ENCODE data around the gene EVC2. TPM values are rescaled to one million over a fixed set of nuclear protein-coding genes. Genes with fewer than 3 reads are reported as not detected.

EVC2 gene
- total RNA-seq, 6 experiments from 2014 or later, result 0.24 to 0.93 (median 0.53) TPM

GRCh38 chr4:5515646-5516045 is 192.7 kb downstream of the EVC2 start:
- no peaks in the 10 kb centered on the region for H3K4me1 ChIP-seq
- DNase-seq, result no peak

More at GRCh38 chr4:5515646-5516045, 192.7 kb downstream of the EVC2 start:
- Histone ChIP-seq H3K4me3 (no peak overlapping the region), H3K27me3 (no peaks in the 10 kb centered on the region), H3K27ac (no peak overlapping the region), H3K9me3 (no peaks in the 10 kb centered on the region), H3K36me3 (no peaks in the 10 kb centered on the region)
- no peak for ATAC-seq
- intact Hi-C loops (cut with DNase I), result no loop called here
- no peak for TF ChIP-seq CTCF (IDR thresholded peaks at IDR 0.05)
- no peak for TF ChIP-seq POLR2A (IDR thresholded peaks at IDR 0.05)

Other genes with a start within 250 kb of the EVC2 start
- gene EVC, start 2.6 kb upstream of the EVC2 start, total RNA-seq, result 1 to 10 TPM; 2.6 to 6.5 (median 3.2) TPM
- under 1 TPM in 3 of 6 experiments, not detected in 3; 0.09 to 0.31 (median 0.10) TPM for gene CRMP1, start 184.5 kb upstream of the EVC2 start, total RNA-seq